RWPE2 (cell line): ENCODE data around the gene PGBD5.

Source experiments
- ATAC-seq: fragments of 200-7000 bp; cut with Tn5 transposase; 3 replicates; pipeline ENCODE4 v1.9.1; 2021; ENCODE audit warnings: low read depth
- DNase-seq: peaks from one replicate; pipeline ENCODE4 v3.0.0-alpha.2; 2020; ENCODE audit warnings: low spot score
- H3K27ac ChIP-seq: fragments of 450-650 bp; 2 replicates; pipeline ENCODE4 v1.5.1; 2017; ENCODE audit warnings: mild to moderate bottlenecking; ENCODE audit not compliant: poor library complexity, severe bottlenecking
- H3K27me3 ChIP-seq: fragments of 250-450 bp; sonication (Bioruptor Pico); 2 replicates; pipeline ENCODE4 v1.5.1; 2021; ENCODE audit warnings: mild to moderate bottlenecking, moderate library complexity; ENCODE audit not compliant: insufficient read depth, poor library complexity, severe bottlenecking
- H3K36me3 ChIP-seq: fragments of 250-450 bp; sonication (Bioruptor Pico); 2 replicates; pipeline ENCODE4 v1.5.1; 2020; ENCODE audit warnings: low read depth, mild to moderate bottlenecking, moderate library complexity
- H3K4me1 ChIP-seq: fragments of 250-450 bp; sonication (Bioruptor Pico); 2 replicates; pipeline ENCODE4 v1.5.1; 2021; ENCODE audit warnings: mild to moderate bottlenecking, moderate library complexity; ENCODE audit not compliant: insufficient read depth, poor library complexity, severe bottlenecking
- H3K4me3 ChIP-seq: fragments of 250-450 bp; sonication (Bioruptor Pico); 2 replicates; pipeline ENCODE4 v1.5.1; 2021; ENCODE audit warnings: mild to moderate bottlenecking, moderate library complexity; ENCODE audit not compliant: severe bottlenecking
- H3K9me3 ChIP-seq: fragments of 250-450 bp; sonication (Bioruptor Pico); 2 replicates; pipeline ENCODE4 v1.5.1; 2021; ENCODE audit warnings: mild to moderate bottlenecking, moderate library complexity; ENCODE audit not compliant: severe bottlenecking
- CTCF ChIP-seq: fragments of 450-650 bp; IDR thresholded peaks from one replicate; pipeline ENCODE4 v1.5.1; 2017; ENCODE audit warnings: mild to moderate bottlenecking, moderate library complexity; ENCODE audit not compliant: poor library complexity, severe bottlenecking

The PGBD5 gene

DNA sequence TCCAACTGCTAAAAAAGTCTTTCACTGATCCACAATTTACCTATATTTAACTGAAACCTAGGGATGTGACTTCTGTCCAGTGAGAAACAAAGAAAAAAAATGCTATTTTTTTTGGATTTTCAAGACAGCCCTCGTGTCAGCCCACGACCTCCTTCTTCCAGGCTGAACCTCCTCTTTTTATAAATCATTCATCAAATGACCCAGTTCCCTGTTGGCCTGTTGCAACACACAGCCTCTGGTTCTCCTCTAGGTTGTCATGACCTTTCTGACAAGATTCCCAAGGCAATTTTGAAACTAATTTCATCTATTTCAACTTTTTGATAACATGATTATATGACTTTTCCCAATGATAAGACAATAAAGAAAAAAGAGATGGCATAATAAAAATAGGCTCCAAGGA lies 74.6 kb downstream of the PGBD5 start:
- ATAC-seq (no peak), DNase-seq (no peak)
- H3K27ac ChIP-seq: no peak overlapping the region
- no peak for TF ChIP-seq CTCF
- no peaks in the 10 kb centered on the region for H3K36me3 ChIP-seq
- H3K4me1 ChIP-seq: no peaks in the 10 kb centered on the region
- no peaks in the 10 kb centered on the region for H3K9me3 ChIP-seq
- H3K27me3 ChIP-seq: no peaks in the 10 kb centered on the region
- no peak overlapping the region for H3K4me3 ChIP-seq

GRCh38 chr1:230350208-230350921 lies 75.8 kb downstream of the PGBD5 start:
- H3K27me3 ChIP-seq: no peaks in the 10 kb centered on the region
- no peak overlapping the region for H3K4me3 ChIP-seq
- TF ChIP-seq CTCF: no peak
- DNase-seq: no peak
- ATAC-seq: no peak
- no peaks in the 10 kb centered on the region for H3K4me1 ChIP-seq
- H3K9me3 ChIP-seq: no peaks in the 10 kb centered on the region
- no peaks in the 10 kb centered on the region for H3K36me3 ChIP-seq
- H3K27ac ChIP-seq: no peak overlapping the region

DNA sequence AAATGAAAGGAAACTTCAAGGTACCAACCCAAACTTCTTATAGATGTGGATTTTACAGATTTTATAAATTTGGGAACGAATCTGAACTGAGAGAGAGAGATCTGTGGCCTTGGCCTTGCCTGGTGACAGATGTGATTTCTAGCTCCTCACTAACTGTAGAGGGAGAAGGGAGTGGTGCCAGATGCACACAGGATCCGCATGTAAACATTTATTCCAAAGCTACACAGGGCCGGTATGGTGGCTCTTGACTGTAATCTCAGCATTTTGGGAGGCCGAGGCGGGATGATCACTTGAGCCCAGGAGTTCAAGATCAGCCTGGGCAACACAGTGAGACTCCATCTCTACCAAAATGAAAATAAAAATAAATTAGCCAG lies 77.1 kb downstream of the PGBD5 start:
- Histone ChIP-seq H3K27ac (no peak overlapping the region), H3K9me3 (no peaks in the 10 kb centered on the region), H3K4me3 (no peak overlapping the region), H3K36me3 (no peaks in the 10 kb centered on the region), H3K27me3 (no peaks in the 10 kb centered on the region), H3K4me1 (no peaks in the 10 kb centered on the region)
- TF ChIP-seq CTCF: no peak
- DNase-seq (no peak), ATAC-seq (no peak)

DNA sequence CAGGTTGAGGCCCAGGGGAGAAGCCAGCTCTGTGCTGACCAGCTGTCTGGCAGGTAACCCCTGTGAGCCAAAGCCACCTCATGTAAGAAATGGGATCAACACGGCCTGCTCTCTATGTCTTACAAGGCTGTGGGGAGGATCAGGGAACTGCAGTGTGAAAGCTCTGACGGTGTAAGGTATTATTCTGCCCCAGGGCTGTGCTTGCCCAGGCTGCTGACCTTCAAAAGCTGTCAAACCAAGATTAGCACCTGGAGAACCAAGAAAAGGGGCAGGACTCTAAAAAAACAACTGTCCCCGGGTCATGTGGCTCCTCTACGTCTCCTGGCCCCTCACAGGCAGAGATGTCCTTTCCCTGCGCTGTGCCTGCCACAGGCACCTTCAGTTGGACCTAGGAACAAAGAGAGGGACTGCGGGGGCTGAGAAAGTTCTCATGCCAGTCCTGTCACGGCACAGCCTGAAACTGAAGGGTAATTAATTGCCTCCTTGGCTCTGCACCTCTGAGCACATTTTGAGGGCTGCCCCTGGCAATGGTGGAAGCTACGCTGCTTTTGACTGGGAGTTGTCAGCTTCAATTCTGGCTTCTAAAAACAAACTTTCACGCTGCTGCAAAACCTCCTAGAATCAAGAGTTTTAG lies 77.6 kb downstream of the PGBD5 start:
- H3K36me3 ChIP-seq: no peaks in the 10 kb centered on the region
- DNase-seq: no peak
- no peak for TF ChIP-seq CTCF
- H3K4me3 ChIP-seq: no peak overlapping the region
- H3K27me3 ChIP-seq: no peaks in the 10 kb centered on the region
- H3K4me1 ChIP-seq: no peaks in the 10 kb centered on the region
- H3K27ac ChIP-seq: no peak overlapping the region
- ATAC-seq: no peak
- H3K9me3 ChIP-seq: no peaks in the 10 kb centered on the region

DNA sequence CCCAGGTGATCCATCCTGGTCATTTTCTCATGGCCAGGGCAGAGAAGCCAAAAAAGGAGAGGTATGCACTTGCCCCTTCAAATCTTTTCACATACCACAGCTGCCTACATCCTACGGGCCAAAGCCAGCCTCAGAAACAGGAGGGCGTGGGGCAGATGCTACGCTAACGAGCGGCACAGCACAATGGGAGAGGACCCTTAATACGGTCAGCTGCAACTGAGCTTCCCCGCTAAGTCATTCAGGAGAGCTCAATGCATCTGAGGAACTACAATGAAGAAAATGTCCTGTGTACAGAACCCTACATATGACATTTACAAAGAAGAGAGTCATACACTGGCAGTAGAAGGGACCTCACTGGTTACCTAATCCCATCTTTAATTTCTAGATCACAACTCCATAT lies 78.2 kb downstream of the PGBD5 start:
- no peak for TF ChIP-seq CTCF
- Histone ChIP-seq H3K4me3 (no peak overlapping the region), H3K36me3 (no peaks in the 10 kb centered on the region), H3K27me3 (no peaks in the 10 kb centered on the region), H3K27ac (no peak overlapping the region), H3K9me3 (no peaks in the 10 kb centered on the region), H3K4me1 (no peaks in the 10 kb centered on the region)
- ATAC-seq (no peak), DNase-seq (no peak)
